ENCODE measurements around the gene CNOT9. TPM values are rescaled to one million over a fixed set of nuclear protein-coding genes. Genes with fewer than 3 reads are reported as not detected.
A peak's percentile ranks its signal among the peaks of the same experiment; 100 is the strongest.

The CNOT9 gene
- total RNA-seq, 1 donor from 2014 or later, result 18.9 TPM

DNA sequence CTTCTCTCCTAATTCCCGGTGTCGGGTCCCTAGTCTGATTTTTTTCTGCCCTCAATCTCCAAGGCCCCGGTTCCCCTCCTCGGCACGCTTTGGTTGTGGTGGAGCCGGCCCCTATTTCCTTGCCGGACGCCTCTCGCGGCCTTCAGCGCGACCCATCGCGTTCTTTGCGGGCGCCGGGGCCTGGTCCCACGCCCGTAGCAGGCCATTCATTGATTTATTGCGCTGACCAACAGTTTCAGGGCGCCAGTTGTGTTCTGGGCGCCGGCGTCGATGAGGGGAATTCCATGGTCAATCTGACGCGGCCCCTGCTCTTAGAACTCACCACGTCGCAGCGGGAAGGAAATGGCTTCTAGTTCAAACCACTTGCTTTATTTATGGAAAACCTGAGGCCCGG is 396 bp downstream of the CNOT9 start:
- Histone ChIP-seq H3K27ac (replicated peaks) (peak overlapping the region; percentile 95), H3K27me3 (ENCODE audit: low read depth) (no peaks in the 10 kb centered on the region), H3K4me1 (peaks cover 68% of the 10 kb centered on the region), H3K4me3 (peak overlapping the region; percentile 91), H3K9me3 (replicated peaks) (no peaks in the 10 kb centered on the region), H3K36me3 (peaks cover 9% of the 10 kb centered on the region)
- intact Hi-C loops (cut with micrococcal nuclease), result no loop called here
- peak; percentile 19 for DNase-seq
- TF ChIP-seq, protein P1, sequence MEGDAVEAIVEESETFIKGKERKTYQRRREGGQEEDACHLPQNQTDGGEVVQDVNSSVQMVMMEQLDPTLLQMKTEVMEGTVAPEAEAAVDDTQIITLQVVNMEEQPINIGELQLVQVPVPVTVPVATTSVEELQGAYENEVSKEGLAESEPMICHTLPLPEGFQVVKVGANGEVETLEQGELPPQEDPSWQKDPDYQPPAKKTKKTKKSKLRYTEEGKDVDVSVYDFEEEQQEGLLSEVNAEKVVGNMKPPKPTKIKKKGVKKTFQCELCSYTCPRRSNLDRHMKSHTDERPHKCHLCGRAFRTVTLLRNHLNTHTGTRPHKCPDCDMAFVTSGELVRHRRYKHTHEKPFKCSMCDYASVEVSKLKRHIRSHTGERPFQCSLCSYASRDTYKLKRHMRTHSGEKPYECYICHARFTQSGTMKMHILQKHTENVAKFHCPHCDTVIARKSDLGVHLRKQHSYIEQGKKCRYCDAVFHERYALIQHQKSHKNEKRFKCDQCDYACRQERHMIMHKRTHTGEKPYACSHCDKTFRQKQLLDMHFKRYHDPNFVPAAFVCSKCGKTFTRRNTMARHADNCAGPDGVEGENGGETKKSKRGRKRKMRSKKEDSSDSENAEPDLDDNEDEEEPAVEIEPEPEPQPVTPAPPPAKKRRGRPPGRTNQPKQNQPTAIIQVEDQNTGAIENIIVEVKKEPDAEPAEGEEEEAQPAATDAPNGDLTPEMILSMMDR (IDR thresholded peaks at IDR 0.05; ENCODE audit: borderline replicate concordance), result no peak

DNA sequence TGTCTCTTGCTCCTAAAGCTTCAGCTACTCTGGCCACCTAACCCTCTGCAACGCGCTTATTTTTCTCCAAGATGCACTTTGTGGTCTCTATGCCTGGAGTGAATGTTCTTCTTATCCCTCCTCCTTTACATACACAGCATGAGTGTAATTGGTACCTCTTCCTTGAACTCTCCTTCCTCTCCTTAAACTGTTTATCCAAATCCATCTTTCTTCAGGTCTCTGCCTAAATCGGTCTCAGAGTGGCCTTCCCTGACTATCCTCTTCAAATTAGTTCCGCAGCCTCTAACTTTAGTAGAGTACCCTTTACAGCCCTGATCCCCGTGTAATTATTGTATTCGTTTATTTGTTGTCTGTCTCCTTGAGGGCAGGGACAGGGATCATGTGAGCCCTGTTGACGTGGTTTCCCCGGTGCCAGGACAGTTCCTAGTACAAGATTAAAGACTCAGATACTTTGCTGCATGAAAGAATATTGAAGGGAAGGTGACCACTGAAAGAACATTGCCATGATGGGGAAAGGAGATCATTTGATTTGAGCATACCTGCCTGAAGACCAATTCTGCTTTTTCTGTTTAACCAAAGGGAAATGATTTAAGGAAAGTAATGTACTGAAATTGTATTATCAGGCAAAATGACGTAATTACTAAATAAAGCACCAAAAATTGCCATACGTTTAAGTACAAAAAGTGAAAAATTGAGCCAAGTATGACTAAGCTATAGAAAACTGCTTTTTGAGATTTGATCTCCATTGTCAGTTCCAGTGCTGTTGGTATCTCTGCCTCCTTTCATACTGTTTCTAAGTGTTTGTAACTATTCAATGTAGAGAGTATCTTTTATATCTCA is 1.2 kb downstream of the CNOT9 start:
- H3K9me3 ChIP-seq (replicated peaks), result no peaks in the 10 kb centered on the region
- peak overlapping the region; percentile 95 for H3K27ac ChIP-seq (replicated peaks)
- H3K4me1 ChIP-seq, result peaks cover 77% of the 10 kb centered on the region
- H3K4me3 ChIP-seq, result peak overlapping the region; percentile 91
- DNase-seq, result peak; percentile 31
- peaks cover 18% of the 10 kb centered on the region for H3K36me3 ChIP-seq
- intact Hi-C loops (cut with micrococcal nuclease), result no loop called here
- no peaks in the 10 kb centered on the region for H3K27me3 ChIP-seq (ENCODE audit: low read depth)
- TF ChIP-seq, protein P1 (IDR thresholded peaks at IDR 0.05; ENCODE audit: borderline replicate concordance), result no peak

DNA sequence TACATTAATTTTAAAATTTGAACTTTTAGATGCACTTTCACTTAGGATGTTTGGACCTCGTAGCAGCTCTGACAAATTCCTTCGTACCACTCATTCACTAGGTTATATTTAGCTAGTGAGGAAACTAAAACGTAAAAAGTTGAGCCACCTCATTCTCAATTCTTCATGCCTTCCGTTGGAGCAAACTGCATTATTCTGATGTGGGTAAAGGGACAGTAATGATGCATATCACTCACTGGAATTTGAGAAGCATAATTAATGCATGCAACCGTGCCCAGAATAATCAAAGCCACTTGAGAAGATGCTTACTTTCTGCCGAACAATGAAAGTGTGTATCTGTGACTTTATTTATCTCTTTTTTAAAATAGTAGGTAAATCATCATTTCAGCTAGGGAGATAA is 2.2 kb downstream of the CNOT9 start:
- peak overlapping the region; percentile 95 for H3K27ac ChIP-seq (replicated peaks)
- intact Hi-C loops (cut with micrococcal nuclease), result no loop called here
- H3K27me3 ChIP-seq (ENCODE audit: low read depth), result no peaks in the 10 kb centered on the region
- no peak for DNase-seq
- TF ChIP-seq, protein P1 (IDR thresholded peaks at IDR 0.05; ENCODE audit: borderline replicate concordance), result no peak
- H3K9me3 ChIP-seq (replicated peaks), result no peaks in the 10 kb centered on the region
- peaks cover 81% of the 10 kb centered on the region for H3K4me1 ChIP-seq
- H3K36me3 ChIP-seq, result peaks cover 25% of the 10 kb centered on the region
- H3K4me3 ChIP-seq, result peak overlapping the region; percentile 91

DNA sequence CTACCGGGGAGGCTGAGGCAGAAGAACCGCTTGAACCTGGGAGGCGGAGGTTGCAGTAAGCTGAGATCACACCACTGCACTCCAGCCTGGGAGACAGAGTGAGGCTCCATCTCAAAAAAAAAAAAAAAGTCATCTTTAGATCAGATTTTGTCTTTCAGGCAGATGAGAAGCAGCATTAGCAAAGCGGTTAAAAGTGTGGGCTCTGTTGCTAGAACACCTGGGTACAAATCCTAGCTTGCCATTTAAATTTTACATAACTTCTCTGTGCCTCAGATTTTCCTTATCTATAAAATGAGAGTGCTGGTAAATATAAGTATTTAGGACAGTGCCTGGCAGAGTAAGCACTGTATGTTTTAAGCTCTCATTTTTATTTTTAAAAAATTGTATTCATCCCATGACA is 8.2 kb downstream of the CNOT9 start:
- Histone ChIP-seq H3K27me3 (ENCODE audit: low read depth) (no peaks in the 10 kb centered on the region), H3K4me3 (no peak overlapping the region), H3K4me1 (peaks cover 68% of the 10 kb centered on the region), H3K9me3 (replicated peaks) (no peaks in the 10 kb centered on the region), H3K27ac (replicated peaks) (peak overlapping the region; percentile 78), H3K36me3 (peaks cover 39% of the 10 kb centered on the region)
- TF ChIP-seq, protein P1 (IDR thresholded peaks at IDR 0.05; ENCODE audit: borderline replicate concordance), result no peak
- intact Hi-C loops (cut with micrococcal nuclease), result no loop called here
- no peak for DNase-seq

DNA sequence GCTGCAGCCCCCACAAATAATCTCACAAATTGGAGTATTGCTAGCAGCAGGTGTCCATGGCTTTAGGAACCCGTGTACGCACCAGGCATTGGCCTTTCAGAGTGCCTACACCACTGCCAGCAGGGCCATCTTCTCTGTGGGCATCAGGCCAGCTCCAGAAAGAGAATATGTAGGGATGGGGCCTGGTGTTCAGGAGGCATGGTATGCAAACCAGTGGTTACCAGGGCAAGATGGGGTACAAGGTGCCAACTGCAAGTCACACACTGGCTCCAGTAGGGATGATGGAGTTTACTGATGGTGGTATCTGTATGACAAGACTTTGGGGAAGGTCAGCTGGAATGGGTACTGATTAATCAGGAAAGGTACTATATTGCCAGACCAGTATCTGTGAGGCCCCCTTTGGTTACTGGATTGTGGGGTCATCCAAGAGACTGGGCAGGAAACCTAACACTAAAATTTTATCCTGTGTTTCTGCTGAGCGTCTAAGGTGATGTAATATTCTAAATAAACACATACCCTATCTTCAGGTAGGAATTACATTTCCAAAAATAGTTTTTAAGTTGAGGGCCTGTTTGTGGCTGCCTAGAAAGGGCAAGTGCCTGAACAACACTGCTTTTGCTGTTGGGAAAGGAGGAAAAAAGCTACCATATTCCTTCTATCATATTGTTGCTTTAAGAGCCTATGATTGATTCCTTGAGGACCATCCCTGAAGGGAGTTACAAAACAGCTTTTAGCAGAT is 9.0 kb downstream of the CNOT9 start:
- Histone ChIP-seq H3K27me3 (ENCODE audit: low read depth) (no peaks in the 10 kb centered on the region), H3K4me3 (peak overlapping the region; percentile 10), H3K9me3 (replicated peaks) (no peaks in the 10 kb centered on the region), H3K27ac (replicated peaks) (peak overlapping the region; percentile 78), H3K36me3 (peaks cover 43% of the 10 kb centered on the region), H3K4me1 (peaks cover 62% of the 10 kb centered on the region)
- no peak for DNase-seq
- intact Hi-C loops (cut with micrococcal nuclease), result no loop called here
- TF ChIP-seq, protein P1 (IDR thresholded peaks at IDR 0.05; ENCODE audit: borderline replicate concordance), result no peak

All from left ventricle myocardium inferior (tissue), 1 donor.